ENCODE results near the gene ACER1. TPM values are rescaled to one million over a fixed set of nuclear protein-coding genes. Genes with fewer than 3 reads are reported as not detected.

ACER1 gene
- total RNA-seq, 2 donors from 2014 or later, result 5.3 TPM; not detected in 1

- no peaks in the 10 kb centered on the region for H3K36me3 ChIP-seq
- H3K4me1 ChIP-seq (replicated peaks), result peaks cover 3% of the 10 kb centered on the region
- no peaks in the 10 kb centered on the region for H3K27me3 ChIP-seq (replicated peaks; ENCODE audit: insufficient read depth)
- intact Hi-C loops (cut with DNase I), result loop anchor here (5.0 kb wide), 1 partner anchor 97 kb away; the partner anchor contains the start of gene MLLT1
- DNase-seq (ENCODE audit: low spot score), result no peak
- no peak overlapping the region for H3K4me3 ChIP-seq
- TF ChIP-seq POLR2A (IDR thresholded peaks at IDR 0.05) (no peak), POLR2AphosphoS5 (IDR thresholded peaks at IDR 0.05) (no peak), CTCF (IDR thresholded peaks at IDR 0.05) (no peak)
- WGBS, result 60% methylated on average over 27 of the region's 29 CpGs
- peak overlapping the region in 1 of 2 donors; percentile 99 for H3K27ac ChIP-seq
- no peaks in the 10 kb centered on the region for H3K9me3 ChIP-seq
Measured at GRCh38 chr19:6374161-6374709, 40.8 kb upstream of the ACER1 start.

DNA sequence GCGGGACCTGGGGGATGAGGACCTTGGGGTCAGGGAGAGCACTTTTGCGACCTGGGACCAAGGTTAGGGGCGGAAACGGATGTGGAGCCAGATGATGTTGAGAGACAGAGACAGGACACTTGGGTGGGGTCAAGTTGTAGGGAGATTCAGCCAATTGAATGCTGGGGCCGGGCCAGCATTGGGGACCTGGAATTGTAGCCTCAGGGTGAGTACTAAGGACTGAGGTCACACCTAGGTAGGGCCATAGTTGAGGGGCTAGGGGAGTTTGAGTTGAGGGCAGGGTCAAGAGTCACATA is 40.3 kb upstream of the ACER1 start:
- Histone ChIP-seq H3K4me1 (replicated peaks) (peaks cover 3% of the 10 kb centered on the region), H3K27me3 (replicated peaks; ENCODE audit: insufficient read depth) (no peaks in the 10 kb centered on the region), H3K36me3 (peaks cover 0 to under 1% of the 10 kb centered on the region in 2 donors), H3K27ac (peak overlapping the region; percentile 99), H3K4me3 (peak overlapping the region; percentile 74 to 85), H3K9me3 (no peaks in the 10 kb centered on the region)
- DNase-seq (ENCODE audit: low spot score), result no peak
- intact Hi-C loops (cut with DNase I), result loop anchor here (1.0 to 5.0 kb wide), 2 partner anchors 20 to 96 kb away; partner anchors contain the start of genes GTF2F1 and MLLT1
- TF ChIP-seq CTCF (IDR thresholded peaks at IDR 0.05), result no peak
- TF ChIP-seq POLR2AphosphoS5 (IDR thresholded peaks at IDR 0.05), result no peak
- TF ChIP-seq POLR2A (IDR thresholded peaks at IDR 0.05), result no peak
- 28% methylated on average over 5 of the region's 5 CpGs for whole genome bisulfite sequencing

- Histone ChIP-seq H3K9me3 (no peaks in the 10 kb centered on the region), H3K27me3 (replicated peaks; ENCODE audit: insufficient read depth) (no peaks in the 10 kb centered on the region), H3K4me1 (replicated peaks) (peaks cover 3% of the 10 kb centered on the region), H3K4me3 (peak overlapping the region; percentile 74 to 85), H3K36me3 (peaks cover 0 to 5% of the 10 kb centered on the region in 2 donors), H3K27ac (peak overlapping the region; percentile 99)
- under 1% methylated on average over 48 of the region's 53 CpGs for WGBS
- intact Hi-C loops (cut with DNase I), result loop anchor here (1.0 to 5.0 kb wide), 2 partner anchors 20 to 96 kb away; partner anchors contain the start of genes GTF2F1 and MLLT1
- TF ChIP-seq CTCF (IDR thresholded peaks at IDR 0.05) (no peak), POLR2AphosphoS5 (IDR thresholded peaks at IDR 0.05) (peak; percentile 45)
- peak; percentile 98 for DNase-seq (ENCODE audit: low spot score)
Measured at GRCh38 chr19:6373096-6373812, 39.8 kb upstream of the ACER1 start.

DNA sequence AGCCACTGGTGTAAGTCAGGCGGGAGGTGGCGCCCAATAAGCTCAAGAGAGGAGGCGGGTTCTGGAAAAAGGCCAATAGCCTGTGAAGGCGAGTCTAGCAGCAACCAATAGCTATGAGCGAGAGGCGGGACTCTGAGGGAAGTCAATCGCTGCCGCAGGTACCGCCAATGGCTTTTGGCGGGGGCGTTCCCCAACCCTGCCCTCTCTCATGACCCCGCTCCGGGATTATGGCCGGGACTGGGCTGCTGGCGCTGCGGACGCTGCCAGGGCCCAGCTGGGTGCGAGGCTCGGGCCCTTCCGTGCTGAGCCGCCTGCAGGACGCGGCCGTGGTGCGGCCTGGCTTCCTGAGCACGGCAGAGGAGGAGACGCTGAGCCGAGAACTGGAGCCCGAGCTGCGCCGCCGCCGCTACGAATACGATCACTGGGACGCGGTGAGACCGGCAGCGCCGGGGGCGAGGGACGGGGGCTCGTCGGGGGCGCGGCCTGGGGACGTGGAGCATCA is 39.2 kb upstream of the ACER1 start, which contains the start of gene ALKBH7:
TSS of gene ALKBH7 (plus strand) at position 201 of the 502 bp plus-strand sequence. CDS start at position 228, 27 bp downstream.
- Histone ChIP-seq H3K4me3 (peak within 1 kb of the TSS; percentile 74 to 85), H3K9me3 (no peaks in the 10 kb centered on the region), H3K4me1 (replicated peaks) (peaks cover 3% of the 10 kb centered on the region), H3K27ac (peak within 1 kb of the TSS; percentile 99), H3K27me3 (replicated peaks; ENCODE audit: insufficient read depth) (no peaks in the 10 kb centered on the region), H3K36me3 (peaks cover 0 to 5% of the 10 kb centered on the region in 2 donors)
- WGBS, result 0% methylated on average over 47 of the region's 47 CpGs
- DNase-seq (ENCODE audit: low spot score), result peak; percentile 100
- intact Hi-C loops (cut with DNase I), result loop anchor here (1.0 to 5.0 kb wide), 2 partner anchors 21 to 95 kb away; partner anchors contain the start of genes GTF2F1 and MLLT1
- TF ChIP-seq POLR2AphosphoS5 (IDR thresholded peaks at IDR 0.05), result peak; percentile 92
- peak in 1 of 4 experiments; percentile 2 for TF ChIP-seq CTCF (IDR thresholded peaks at IDR 0.05)
- peak; percentile 71 for TF ChIP-seq POLR2A (IDR thresholded peaks at IDR 0.05)

Measured in prostate gland (tissue), 2 donors.